Heart right ventricle (tissue), 16 donors: Measurements from ENCODE around the gene DNAJB1. TPM values are rescaled to one million over a fixed set of nuclear protein-coding genes. Genes with fewer than 3 reads are reported as not detected.
A peak's percentile ranks its signal among the peaks of the same experiment; 100 is the strongest.

Experiments used
- ATAC-seq, 8 donors: fragments of 200-7000 bp; cut with Tn5 transposase; one replicate each; pipeline ENCODE4 v1.9.1; 2020; ENCODE audit warnings: mild to moderate bottlenecking in 8 of 8, moderate library complexity in 8 of 8, moderate number of reproducible peaks in 1 of 8
- DNase-seq, 2 donors: peaks; one replicate each; pipeline ENCODE4 v3.0.0-alpha.2; 2020
- H3K27ac ChIP-seq, 10 donors: fragments of 200-600 bp; sonication (generic) in 2 of 10; one replicate each; pipeline versions ENCODE4 v1.5.0 to v1.8.0; 2020 to 2022; ENCODE audit warnings: mild to moderate bottlenecking in 3 of 10
- H3K27me3 ChIP-seq, 7 donors: fragments of 200-600 bp; one replicate each; pipeline ENCODE4 v1.8.0; 2021 to 2022; ENCODE audit warnings: mild to moderate bottlenecking in 2 of 7
- H3K36me3 ChIP-seq, 9 donors: fragments of 200-600 bp; sonication (generic) in 1 of 9; one replicate each; pipeline versions ENCODE4 v1.5.0 to v1.8.0; 2020 to 2022; ENCODE audit warnings: mild to moderate bottlenecking in 2 of 9
- H3K4me1 ChIP-seq, 9 donors: fragments of 200-600 bp; sonication (generic) in 1 of 9; one replicate each; pipeline versions ENCODE4 v1.5.0 to v1.8.0; 2020 to 2022; ENCODE audit warnings: mild to moderate bottlenecking in 4 of 9
- H3K4me3 ChIP-seq, 10 donors: fragments of 200-600 bp; sonication (generic) in 2 of 10; one replicate each; pipeline versions ENCODE4 v1.5.0 to v1.8.0; 2020 to 2022; ENCODE audit warnings: mild to moderate bottlenecking in 7 of 10, moderate library complexity in 2 of 10
- H3K9me3 ChIP-seq, 11 donors: fragments of 200-600 bp in 10 of 11; sonication (generic) in 2 of 11; one replicate each; pipeline versions ENCODE4 v1.5.0 to v1.8.0; 2013 to 2022; ENCODE audit warnings: mild to moderate bottlenecking in 2 of 11, control low read depth in 1 of 11, moderate library complexity in 1 of 11
- WGBS, 2 donors: extraction: QIAGEN DNeasy Blood & Tissue Kit; methylation state at CpG; one replicate each; pipeline ENCODE4 v1.1.7; 2013; ENCODE audit warnings: inconsistent platforms in 1 of 2; 5-methylcytosine and 5-hydroxymethylcytosine counted together
- intact Hi-C, 10 donors: fragments of 100-400 bp; cut with DNase I; formaldehyde crosslinking; loops; one replicate each; pipeline versions ENCODE4 v1.11.1 to v1.14.2; 2022
- polyA plus RNA-seq, 2 donors: library from polyadenylated mRNA; stranded (reverse); fragments of 200-250 nt; gene quantifications; one replicate each; pipeline ENCODE4 v1.2.3, GENCODE V29; 2013
- total RNA-seq, 10 donors: library from RNA; stranded (reverse); fragmentation: NEBNext Ultra II Directional in 3 of 10; extraction: Animal tissue kit (Norgen Biotek cat#: 25700) in 3 of 10; gene quantifications; one replicate each; pipeline versions ENCODE4 v1.2.1 to v1.2.4, GENCODE V29; 2021 to 2023
- TF ChIP-seq, protein P1 (sequence below), 9 donors: fragments of 200-600 bp; sonication (generic) in 2 of 9; IDR thresholded peaks; one replicate each; pipeline versions ENCODE4 v1.5.0 to v1.8.0; 2021 to 2022; ENCODE audit warnings: antibody characterized with exemption in 9 of 9, mild to moderate bottlenecking in 5 of 9, moderate library complexity in 1 of 9
- donor health status: Arrhythmogenic right ventricular cardiomyopathy.
- donor health status: ischemic (EF 13 %, LVEDD 7.1; RV severe dilation, severe dysfunction).
- donor health status: healthy with polysubstance abuse.
- donor health status: DM: no; HTN: yes; CAD: no.
- donor health status: DM: no; HTN: no; CAD: no.
- donor health status: ischemic (EF 25% LVEDD 6.9; RV normal size, moderate dysfunction).
- donor health status: ischemic (EF 25% LVEDD 5.7; RV mildly dilated, moderate dysfunction).
- donor health status: healthy.
- donor health status: DM: yes; HTN: yes; CAD: no.
- donor health status: Ischemic cardiomyopathy.
- donor health status: ischemic (EF 35%, LVEDD 5.7; RV mildly dilated, moderate dysfunction).
- donor health status: nonischemic (EF 11% LVEDD 7.7; RV severe dilation, severe dysfunction).
- donor health status: DM: yes; HTN: yes; CAD: no.
- donor health status: PGD.
- donor health status: ischemic (EF 29% LVEDD 5.4; RV normal size, mild dysfunction).
- donor health status: nonischemic (EF 23%, LVEDD 6.1; RV moderate dilation, normal function).

The DNAJB1 gene
- total and polyA plus RNA-seq, 12 donors, result 23.6 to 99.0 (median 44.6) TPM

DNA sequence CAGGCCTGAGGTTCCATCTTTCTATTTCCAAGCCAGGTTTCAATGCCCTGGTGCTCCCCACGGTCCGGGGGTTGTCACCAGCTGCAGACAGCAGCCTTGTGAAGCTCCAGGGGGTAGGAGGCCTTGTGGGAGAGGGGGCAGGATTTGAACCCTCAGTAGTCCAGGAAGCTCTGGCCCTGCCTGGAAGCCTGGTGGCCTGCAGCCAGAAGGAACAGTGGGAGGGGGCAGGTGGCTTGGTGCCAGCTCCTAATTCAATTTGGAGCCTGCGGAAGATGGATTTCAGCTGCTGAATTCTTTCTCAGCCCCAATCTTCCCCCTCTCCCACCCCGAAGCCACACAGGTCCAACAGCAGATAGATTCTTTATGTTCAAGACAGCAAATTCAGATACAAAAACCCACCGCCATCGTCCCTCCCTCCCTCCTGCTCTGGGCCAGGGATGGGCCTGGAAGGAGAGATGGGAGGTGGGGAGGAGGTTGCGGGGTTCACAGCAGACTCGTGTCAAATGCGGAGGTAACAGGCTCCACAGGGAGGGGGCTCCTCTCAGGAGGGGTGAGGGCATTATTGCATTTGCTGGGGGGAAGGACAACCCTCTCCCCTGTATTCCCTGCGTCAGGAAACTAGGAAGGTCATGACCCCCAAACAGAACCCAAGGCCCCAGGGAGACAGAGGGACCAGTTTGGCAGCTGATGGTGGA, 40.6 kb downstream of the DNAJB1 start:
- H3K4me1 ChIP-seq, result peaks cover 5 to 47% (median 25%) of the 10 kb centered on the region in 9 donors
- DNase-seq (peak in 1 of 2 donors; percentile 44), ATAC-seq (peak in 2 of 8 donors; percentile 7 to 15)
- peaks cover 1 to 35% (median 27%) of the 10 kb centered on the region in 7 donors for H3K27me3 ChIP-seq
- TF ChIP-seq, protein P1, sequence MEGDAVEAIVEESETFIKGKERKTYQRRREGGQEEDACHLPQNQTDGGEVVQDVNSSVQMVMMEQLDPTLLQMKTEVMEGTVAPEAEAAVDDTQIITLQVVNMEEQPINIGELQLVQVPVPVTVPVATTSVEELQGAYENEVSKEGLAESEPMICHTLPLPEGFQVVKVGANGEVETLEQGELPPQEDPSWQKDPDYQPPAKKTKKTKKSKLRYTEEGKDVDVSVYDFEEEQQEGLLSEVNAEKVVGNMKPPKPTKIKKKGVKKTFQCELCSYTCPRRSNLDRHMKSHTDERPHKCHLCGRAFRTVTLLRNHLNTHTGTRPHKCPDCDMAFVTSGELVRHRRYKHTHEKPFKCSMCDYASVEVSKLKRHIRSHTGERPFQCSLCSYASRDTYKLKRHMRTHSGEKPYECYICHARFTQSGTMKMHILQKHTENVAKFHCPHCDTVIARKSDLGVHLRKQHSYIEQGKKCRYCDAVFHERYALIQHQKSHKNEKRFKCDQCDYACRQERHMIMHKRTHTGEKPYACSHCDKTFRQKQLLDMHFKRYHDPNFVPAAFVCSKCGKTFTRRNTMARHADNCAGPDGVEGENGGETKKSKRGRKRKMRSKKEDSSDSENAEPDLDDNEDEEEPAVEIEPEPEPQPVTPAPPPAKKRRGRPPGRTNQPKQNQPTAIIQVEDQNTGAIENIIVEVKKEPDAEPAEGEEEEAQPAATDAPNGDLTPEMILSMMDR (IDR thresholded peaks at IDR 0.05), result no peak
- H3K36me3 ChIP-seq, result peaks cover 0 to 50% (median 27%) of the 10 kb centered on the region in 9 donors
- intact Hi-C loops, result loop anchor here in 1 of 10 donors (10.0 kb wide), 1 partner anchor 343 kb away; the partner anchor contains the start of gene ASF1B
- H3K4me3 ChIP-seq, result no peak overlapping the region
- H3K27ac ChIP-seq, result no peak overlapping the region
- H3K9me3 ChIP-seq, result no peaks in the 10 kb centered on the region
- WGBS, 2 donors, result 66 to 69% methylated on average over 10 of the region's 10 CpGs

DNA sequence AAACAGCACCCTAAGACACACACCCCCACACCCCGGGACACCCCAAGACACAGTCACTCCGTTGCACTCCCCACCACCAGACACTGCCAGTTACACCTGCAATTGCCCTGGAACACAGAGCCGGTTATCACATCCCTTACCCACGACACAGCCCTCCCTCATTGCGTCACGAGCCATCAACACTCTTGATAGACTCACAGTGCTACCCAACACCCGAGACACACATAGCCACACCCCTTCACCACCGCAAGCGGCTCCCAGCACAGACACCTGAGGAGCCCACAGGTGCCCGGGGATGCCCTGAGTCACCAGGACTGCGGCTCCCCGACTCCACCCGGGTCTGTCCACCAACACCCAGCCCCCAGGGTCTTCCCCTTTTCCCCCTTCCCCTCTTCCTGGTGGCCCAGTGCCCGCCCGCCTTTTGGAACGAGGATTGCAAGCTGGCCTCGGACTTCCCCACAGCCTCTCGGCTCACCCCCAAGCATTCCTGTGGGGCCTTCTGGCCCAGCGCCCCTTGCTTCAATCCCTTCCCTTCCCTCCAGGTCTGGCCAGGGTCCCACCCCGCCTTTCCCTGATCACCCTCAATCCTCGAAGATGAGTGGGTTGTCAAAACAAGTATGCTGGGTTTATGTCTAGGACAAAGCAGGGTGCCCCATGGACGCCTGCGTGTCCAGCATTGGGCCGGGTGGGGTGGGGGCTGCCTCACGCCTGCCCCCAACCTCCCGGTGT, 41.4 kb downstream of the DNAJB1 start:
- peaks cover 0 to 42% (median 25%) of the 10 kb centered on the region in 9 donors for H3K36me3 ChIP-seq
- DNase-seq (no peak), ATAC-seq (peak in 3 of 8 donors; percentile 7 to 41 (median 16))
- no peak overlapping the region for H3K27ac ChIP-seq
- TF ChIP-seq, protein P1 (IDR thresholded peaks at IDR 0.05), result no peak
- H3K9me3 ChIP-seq, result no peaks in the 10 kb centered on the region
- H3K27me3 ChIP-seq, result peaks cover 4 to 39% (median 31%) of the 10 kb centered on the region in 7 donors
- 61 to 66% methylated on average over 26 of the region's 26 CpGs for WGBS, 2 donors
- H3K4me1 ChIP-seq, result peaks cover 11 to 54% (median 33%) of the 10 kb centered on the region in 9 donors
- intact Hi-C loops, result loop anchor here in 1 of 10 donors (10.0 kb wide), 1 partner anchor 342 kb away; the partner anchor contains the start of gene ASF1B
- H3K4me3 ChIP-seq, result no peak overlapping the region

DNA sequence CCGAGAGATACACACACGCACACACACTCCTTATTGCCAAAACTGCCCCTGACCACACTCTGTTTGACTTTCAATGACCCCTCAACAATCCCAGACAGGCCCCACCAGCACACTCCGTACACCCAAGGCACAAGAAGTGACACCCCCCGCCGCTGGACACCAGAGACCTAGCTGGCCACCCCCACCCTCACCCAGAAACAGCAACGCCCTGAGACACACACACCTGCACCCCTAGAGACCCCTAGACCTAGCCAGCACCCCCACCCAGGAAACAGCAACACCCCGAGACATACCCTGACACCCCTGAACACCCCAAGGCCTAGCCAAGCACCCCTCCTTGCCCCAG, 41.9 kb downstream of the DNAJB1 start:
- ATAC-seq, result no peak
- no peak overlapping the region for H3K4me3 ChIP-seq
- WGBS, 2 donors, result 81 to 89% methylated on average over 7 of the region's 7 CpGs

More for the DNA sequence above, 41.9 kb downstream of the DNAJB1 start:
- Histone ChIP-seq H3K27me3 (peaks cover 4 to 39% (median 31%) of the 10 kb centered on the region in 7 donors), H3K27ac (no peak overlapping the region), H3K36me3 (peaks cover 0 to 44% (median 27%) of the 10 kb centered on the region in 9 donors), H3K4me1 (peaks cover 11 to 57% (median 33%) of the 10 kb centered on the region in 9 donors), H3K9me3 (no peaks in the 10 kb centered on the region)
- TF ChIP-seq, protein P1 (IDR thresholded peaks at IDR 0.05), result no peak
- DNase-seq, result no peak
- intact Hi-C loops, result loop anchor here in 1 of 10 donors (10.0 kb wide), 1 partner anchor 341 kb away; the partner anchor contains the start of gene ASF1B
